ENCODE data around the gene GARRE1. TPM values are rescaled to one million over a fixed set of nuclear protein-coding genes. Genes with fewer than 3 reads are reported as not detected.
A peak's percentile ranks its signal among the peaks of the same experiment; 100 is the strongest.

The GARRE1 gene
- total RNA-seq, 1 donor from 2014 or later, result 69.8 TPM

DNA sequence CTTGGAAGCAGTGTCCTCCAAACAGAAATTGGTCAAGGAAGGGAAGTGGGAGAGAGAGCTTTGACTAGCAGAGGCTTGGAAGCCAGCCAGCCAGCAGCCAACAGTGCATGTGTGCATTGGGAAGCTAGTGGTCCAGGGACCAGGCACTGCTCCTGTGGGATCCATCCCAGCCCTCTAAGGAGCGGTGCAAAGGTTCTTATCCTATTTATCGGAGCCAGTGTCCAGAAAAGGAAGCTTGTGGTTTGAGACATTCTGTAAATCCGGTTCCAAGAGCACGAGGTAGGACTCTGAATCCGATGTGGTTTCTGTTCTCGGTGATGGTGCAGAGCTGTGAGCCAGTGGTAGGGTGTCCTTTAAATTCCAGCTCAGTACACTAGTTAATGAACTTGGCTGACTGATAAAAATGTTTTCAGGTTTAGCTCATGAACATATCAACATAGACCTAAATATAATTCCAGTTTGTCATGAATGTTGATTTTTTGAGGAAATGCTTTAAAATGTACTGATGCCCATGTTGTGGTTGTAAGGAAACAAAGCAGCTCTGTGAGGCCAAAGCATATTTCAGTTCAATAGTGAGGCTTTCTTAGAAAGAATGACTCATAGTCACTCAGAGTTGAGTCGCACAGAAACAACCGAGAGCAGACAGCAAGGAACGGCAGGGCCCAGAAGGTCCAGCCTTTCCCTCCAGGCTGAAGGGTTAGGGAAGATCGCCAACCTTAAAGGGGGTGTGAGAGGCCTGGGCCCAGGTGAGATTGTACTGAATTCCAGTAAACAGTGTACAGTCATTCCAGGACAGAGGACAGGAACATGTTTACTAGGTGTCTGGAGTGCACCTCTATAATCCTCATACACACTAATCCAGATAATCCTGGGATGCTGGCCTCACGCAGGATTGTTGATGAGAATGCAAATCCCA is 21.5 kb upstream of the GARRE1 start:
- Histone ChIP-seq H3K9ac (no peak overlapping the region), H3K9me3 (ENCODE audit: low read depth) (no peaks in the 10 kb centered on the region), H3K27me3 (no peaks in the 10 kb centered on the region), H3F3A (ENCODE audit: low read depth) (peaks cover 27% of the 10 kb centered on the region), H2AFZ (replicated peaks) (no peak overlapping the region), H3K4me2 (no peak overlapping the region), H3K36me3 (peaks cover 10% of the 10 kb centered on the region), H3K79me2 (ENCODE audit: low read depth) (no peaks in the 10 kb centered on the region), H4K20me1 (ENCODE audit: low read depth) (peaks cover 2% of the 10 kb centered on the region), H3K27ac (peak overlapping the region; percentile 39), H3K4me1 (no peaks in the 10 kb centered on the region), H3K4me3 (no peak overlapping the region)
- H3K36me3 Mint-ChIP-seq, result peaks cover 23% of the 10 kb centered on the region
- TF ChIP-seq, protein P1, sequence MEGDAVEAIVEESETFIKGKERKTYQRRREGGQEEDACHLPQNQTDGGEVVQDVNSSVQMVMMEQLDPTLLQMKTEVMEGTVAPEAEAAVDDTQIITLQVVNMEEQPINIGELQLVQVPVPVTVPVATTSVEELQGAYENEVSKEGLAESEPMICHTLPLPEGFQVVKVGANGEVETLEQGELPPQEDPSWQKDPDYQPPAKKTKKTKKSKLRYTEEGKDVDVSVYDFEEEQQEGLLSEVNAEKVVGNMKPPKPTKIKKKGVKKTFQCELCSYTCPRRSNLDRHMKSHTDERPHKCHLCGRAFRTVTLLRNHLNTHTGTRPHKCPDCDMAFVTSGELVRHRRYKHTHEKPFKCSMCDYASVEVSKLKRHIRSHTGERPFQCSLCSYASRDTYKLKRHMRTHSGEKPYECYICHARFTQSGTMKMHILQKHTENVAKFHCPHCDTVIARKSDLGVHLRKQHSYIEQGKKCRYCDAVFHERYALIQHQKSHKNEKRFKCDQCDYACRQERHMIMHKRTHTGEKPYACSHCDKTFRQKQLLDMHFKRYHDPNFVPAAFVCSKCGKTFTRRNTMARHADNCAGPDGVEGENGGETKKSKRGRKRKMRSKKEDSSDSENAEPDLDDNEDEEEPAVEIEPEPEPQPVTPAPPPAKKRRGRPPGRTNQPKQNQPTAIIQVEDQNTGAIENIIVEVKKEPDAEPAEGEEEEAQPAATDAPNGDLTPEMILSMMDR (IDR thresholded peaks at IDR 0.05), result no peak
- TF ChIP-seq EZH2phosphoT487 (IDR thresholded peaks at IDR 0.05) (no peak), EZH2 (IDR thresholded peaks at IDR 0.05) (no peak)
- no peaks in the 10 kb centered on the region for H3K9me3 Mint-ChIP-seq
- no peak overlapping the region for H3K4me3 Mint-ChIP-seq
- peak overlapping the region; percentile 73 for H3K27ac Mint-ChIP-seq
- peaks cover 13% of the 10 kb centered on the region for H3K4me1 Mint-ChIP-seq
- peaks cover 9% of the 10 kb centered on the region for H3K27me3 Mint-ChIP-seq (ENCODE audit: insufficient read depth, low read depth)
- no peak for DNase-seq (ENCODE audit: low spot score)

DNA sequence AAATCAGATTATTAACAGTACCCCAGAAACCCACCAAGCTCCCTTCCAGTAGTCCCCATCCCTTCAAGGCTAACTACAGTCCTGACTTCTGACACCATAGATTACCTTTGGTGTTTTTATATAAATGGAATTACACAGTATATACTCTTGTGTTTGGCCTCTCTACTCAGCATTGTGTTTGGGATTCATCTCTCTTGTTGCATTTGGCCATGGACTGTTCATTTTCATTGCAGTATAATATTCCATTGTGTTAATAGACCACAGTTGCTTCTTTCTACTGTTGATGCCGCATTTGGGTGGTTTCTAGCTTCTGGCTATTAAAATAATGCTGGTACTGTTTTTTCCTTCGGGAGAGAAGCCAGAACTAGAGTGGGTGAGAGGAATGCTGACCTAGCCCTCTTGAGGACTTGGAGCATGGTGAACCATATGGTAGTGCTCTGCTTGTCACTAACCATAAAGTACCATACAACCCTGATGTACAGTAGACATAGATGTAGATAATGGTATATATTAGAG is 18.9 kb upstream of the GARRE1 start:
- Histone ChIP-seq H3K4me3 (no peak overlapping the region), H3K36me3 (no peaks in the 10 kb centered on the region), H3K4me2 (no peak overlapping the region), H3K9me3 (ENCODE audit: low read depth) (no peaks in the 10 kb centered on the region), H3F3A (ENCODE audit: low read depth) (peaks cover 25% of the 10 kb centered on the region), H3K9ac (no peak overlapping the region), H4K20me1 (ENCODE audit: low read depth) (peaks cover 2% of the 10 kb centered on the region), H3K4me1 (no peaks in the 10 kb centered on the region), H3K27ac (no peak overlapping the region), H3K27me3 (no peaks in the 10 kb centered on the region), H3K79me2 (ENCODE audit: low read depth) (no peaks in the 10 kb centered on the region), H2AFZ (replicated peaks) (no peak overlapping the region)
- TF ChIP-seq EZH2 (IDR thresholded peaks at IDR 0.05) (no peak), EZH2phosphoT487 (IDR thresholded peaks at IDR 0.05) (no peak)
- TF ChIP-seq, protein P1 (IDR thresholded peaks at IDR 0.05), result no peak
- no peak overlapping the region for H3K27ac Mint-ChIP-seq
- peaks cover 5% of the 10 kb centered on the region for H3K27me3 Mint-ChIP-seq (ENCODE audit: insufficient read depth, low read depth)
- no peak overlapping the region for H3K4me3 Mint-ChIP-seq
- peaks cover 13% of the 10 kb centered on the region for H3K4me1 Mint-ChIP-seq
- no peak for DNase-seq (ENCODE audit: low spot score)
- peaks cover 15% of the 10 kb centered on the region for H3K36me3 Mint-ChIP-seq
- H3K9me3 Mint-ChIP-seq, result no peaks in the 10 kb centered on the region

DNA sequence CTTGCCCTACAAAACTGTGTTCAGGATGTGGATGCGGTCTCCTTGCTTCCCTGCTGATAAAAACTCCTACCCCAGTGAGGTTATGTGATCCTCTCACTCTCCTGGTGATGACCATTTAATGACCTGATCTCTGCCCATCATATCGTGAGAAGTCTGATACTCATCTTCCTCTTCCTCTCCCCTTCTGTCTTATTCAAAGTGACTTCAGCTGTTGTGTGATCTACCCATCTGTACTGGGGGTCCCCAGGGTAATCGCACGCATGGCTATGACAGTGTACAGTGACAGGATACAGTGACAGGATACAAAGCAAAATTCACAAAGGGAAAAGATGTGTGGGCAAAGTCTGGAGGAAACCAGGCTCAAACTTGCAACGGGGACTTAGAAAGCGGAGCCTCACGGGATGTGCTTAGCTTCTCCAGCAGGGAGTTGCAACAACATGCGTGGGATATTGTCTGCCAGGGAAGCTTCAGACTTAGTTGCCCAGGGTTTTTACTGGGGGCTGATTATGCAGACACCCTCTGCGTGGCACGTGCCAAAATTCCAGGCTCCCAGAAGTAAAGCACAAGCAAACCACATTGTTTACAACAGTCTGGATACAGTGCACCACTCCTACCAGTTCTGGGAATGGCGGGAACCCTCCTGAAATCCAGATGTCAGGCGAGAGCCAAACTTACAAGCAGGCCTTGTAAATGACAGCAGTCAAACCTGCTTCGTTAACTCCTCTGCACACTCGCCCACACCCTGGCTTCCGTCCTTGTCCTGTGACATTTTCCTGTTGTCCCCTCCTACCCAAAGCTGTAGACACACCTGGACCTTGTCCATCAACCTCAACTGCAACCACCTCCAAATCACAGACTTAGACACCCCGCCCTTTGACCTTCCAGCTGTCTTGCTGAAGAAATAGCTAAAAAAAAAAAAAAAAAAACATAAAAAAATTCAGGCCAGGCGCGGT is 18.0 kb upstream of the GARRE1 start:
- H3K27me3 ChIP-seq, result no peaks in the 10 kb centered on the region
- no peak overlapping the region for H2AFZ ChIP-seq (replicated peaks)
- Mint-ChIP-seq H3K27me3 (ENCODE audit: insufficient read depth, low read depth) (peaks cover 5% of the 10 kb centered on the region), H3K4me1 (peaks cover 13% of the 10 kb centered on the region), H3K27ac (peak overlapping the region; percentile 74), H3K9me3 (no peaks in the 10 kb centered on the region), H3K36me3 (peaks cover 10% of the 10 kb centered on the region), H3K4me3 (no peak overlapping the region)
- H3K4me3 ChIP-seq, result no peak overlapping the region
- no peak for DNase-seq (ENCODE audit: low spot score)
- H3K79me2 ChIP-seq (ENCODE audit: low read depth), result no peaks in the 10 kb centered on the region
- TF ChIP-seq, protein P1 (IDR thresholded peaks at IDR 0.05), result no peak
- H3K9ac ChIP-seq, result no peak overlapping the region
- H3K9me3 ChIP-seq (ENCODE audit: low read depth), result no peaks in the 10 kb centered on the region
- H3F3A ChIP-seq (ENCODE audit: low read depth), result peaks cover 23% of the 10 kb centered on the region
- H3K36me3 ChIP-seq, result no peaks in the 10 kb centered on the region
- H4K20me1 ChIP-seq (ENCODE audit: low read depth), result no peaks in the 10 kb centered on the region
- no peak overlapping the region for H3K27ac ChIP-seq
- H3K4me2 ChIP-seq, result no peak overlapping the region
- no peaks in the 10 kb centered on the region for H3K4me1 ChIP-seq
